Breast epithelium (tissue), 3 donors: ENCODE results near the gene PFDN2.

Experiments
- POLR2A ChIP-seq: fragments of 450-650 bp; IDR thresholded peaks from one replicate; pipeline ENCODE4 v1.6.1; 2016; ENCODE audit warnings: antibody characterized with exemption, mild to moderate bottlenecking, moderate library complexity
- POLR2AphosphoS5 ChIP-seq, 3 donors: sonication (generic); formaldehyde crosslinking; IDR thresholded peaks; one replicate each; pipeline ENCODE4 v1.6.1; 2017; ENCODE audit warnings: antibody characterized with exemption in 3 of 3
- TF ChIP-seq, protein P1 (sequence below), 3 donors: fragments of 450-650 bp; IDR thresholded peaks; one replicate each; pipeline ENCODE4 v1.5.1; 2016 to 2017; ENCODE audit warnings: antibody characterized with exemption in 3 of 3, mild to moderate bottlenecking in 3 of 3, moderate library complexity in 3 of 3

DNA sequence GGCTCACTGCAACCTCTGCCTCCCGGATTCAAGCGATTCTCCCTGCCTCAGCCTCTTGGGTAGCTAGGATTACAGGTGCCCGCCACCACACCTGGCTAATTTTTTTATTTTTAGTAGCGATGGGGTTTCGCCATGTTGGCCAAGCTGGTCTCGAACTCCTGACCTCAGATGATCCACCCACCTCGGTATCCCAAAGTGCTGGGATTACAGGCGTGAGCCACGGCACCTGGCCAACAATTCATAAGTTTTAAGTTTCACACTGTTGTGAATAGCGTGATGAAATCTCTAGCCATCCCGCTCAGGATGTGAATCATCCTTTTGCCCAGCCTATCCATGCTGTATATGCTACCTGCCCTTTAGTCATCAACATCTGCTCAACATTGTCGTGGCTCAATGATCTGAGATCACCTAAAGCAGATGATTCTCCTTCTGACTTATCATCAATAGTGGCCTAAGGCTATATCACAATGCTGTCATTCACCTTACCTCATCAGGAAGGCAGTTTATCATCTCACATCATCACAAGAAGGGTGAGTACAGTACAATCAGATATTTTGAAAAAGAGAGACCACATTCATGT is 2.6 kb downstream of the PFDN2 start:
- no peak for TF ChIP-seq POLR2AphosphoS5 (IDR thresholded peaks at IDR 0.05)
- TF ChIP-seq, protein P1, sequence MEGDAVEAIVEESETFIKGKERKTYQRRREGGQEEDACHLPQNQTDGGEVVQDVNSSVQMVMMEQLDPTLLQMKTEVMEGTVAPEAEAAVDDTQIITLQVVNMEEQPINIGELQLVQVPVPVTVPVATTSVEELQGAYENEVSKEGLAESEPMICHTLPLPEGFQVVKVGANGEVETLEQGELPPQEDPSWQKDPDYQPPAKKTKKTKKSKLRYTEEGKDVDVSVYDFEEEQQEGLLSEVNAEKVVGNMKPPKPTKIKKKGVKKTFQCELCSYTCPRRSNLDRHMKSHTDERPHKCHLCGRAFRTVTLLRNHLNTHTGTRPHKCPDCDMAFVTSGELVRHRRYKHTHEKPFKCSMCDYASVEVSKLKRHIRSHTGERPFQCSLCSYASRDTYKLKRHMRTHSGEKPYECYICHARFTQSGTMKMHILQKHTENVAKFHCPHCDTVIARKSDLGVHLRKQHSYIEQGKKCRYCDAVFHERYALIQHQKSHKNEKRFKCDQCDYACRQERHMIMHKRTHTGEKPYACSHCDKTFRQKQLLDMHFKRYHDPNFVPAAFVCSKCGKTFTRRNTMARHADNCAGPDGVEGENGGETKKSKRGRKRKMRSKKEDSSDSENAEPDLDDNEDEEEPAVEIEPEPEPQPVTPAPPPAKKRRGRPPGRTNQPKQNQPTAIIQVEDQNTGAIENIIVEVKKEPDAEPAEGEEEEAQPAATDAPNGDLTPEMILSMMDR (IDR thresholded peaks at IDR 0.05): no peak
- no peak for TF ChIP-seq POLR2A
